HCT116 (cell line): ENCODE data around the gene SDHD. TPM values are rescaled to one million over a fixed set of nuclear protein-coding genes. Genes with fewer than 3 reads are reported as not detected.

Experiments used
- total RNA-seq: library from RNA; stranded (reverse); gene quantifications from one replicate; pipeline ENCODE4 v1.2.1, GENCODE V29; 2021; ENCODE audit not compliant: unreplicated experiment

SDHD gene
- total RNA-seq, 1 experiment from 2014 or later, result 129 TPM

Other genes starting within 250 kb of the SDHD start
- gene ALG9, start 215.3 kb upstream of the SDHD start, total RNA-seq, result 23.7 TPM
- 3.8 TPM for gene FDXACB1, start 207.7 kb upstream of the SDHD start, total RNA-seq
- 49.6 TPM for gene CFAP68, start 207.3 kb upstream of the SDHD start, total RNA-seq
- gene CRYAB, start 175.1 kb upstream of the SDHD start, total RNA-seq, result not detected
- gene HSPB2, start 174.1 kb upstream of the SDHD start, total RNA-seq, result not detected
- 4.6 TPM for gene C11orf52, start 168.0 kb upstream of the SDHD start, total RNA-seq
- gene DIXDC1, start 149.5 kb upstream of the SDHD start, total RNA-seq, result 5.6 TPM
- 68.1 TPM for gene DLAT, start 61.5 kb upstream of the SDHD start, total RNA-seq
- 1.6 TPM for gene PIH1D2, start 12.9 kb upstream of the SDHD start, total RNA-seq
- 19.4 TPM for gene NKAPD1, start 12.6 kb upstream of the SDHD start, total RNA-seq
- gene TIMM8B, start 117 bp upstream of the SDHD start, total RNA-seq, result 62.1 TPM
- gene IL18, start 77.2 kb downstream of the SDHD start, total RNA-seq, result 112 TPM
- not detected for gene TEX12, start 80.5 kb downstream of the SDHD start, total RNA-seq
- gene BCO2, start 88.6 kb downstream of the SDHD start, total RNA-seq, result 4.0 TPM
- 45.7 TPM for gene PTS, start 139.6 kb downstream of the SDHD start, total RNA-seq
- not detected for gene PLET1, start 174.0 kb downstream of the SDHD start, total RNA-seq